ENCODE measurements around the gene ISL1. TPM values are rescaled to one million over a fixed set of nuclear protein-coding genes. Genes with fewer than 3 reads are reported as not detected.

ISL1 gene
- total RNA-seq, result not detected in 2 replicates

- Mint-ChIP-seq H3K27me3 (ENCODE audit: insufficient read depth) (peaks cover 90% of the 10 kb centered on the region), H3K9me3 (no peaks in the 10 kb centered on the region), H3K36me3 (ENCODE audit: low read depth) (no peaks in the 10 kb centered on the region), H3K4me3 (no peak within 1 kb of the TSS), H3K27ac (peak within 1 kb of the TSS; percentile 31), H3K4me1 (ENCODE audit: low read depth) (peaks cover 12% of the 10 kb centered on the region)
- no peak for DNase-seq (ENCODE audit: low spot score)
- intact Hi-C loops (cut with micrococcal nuclease), result loop anchor here (2.0 to 5.0 kb wide), 2 partner anchors 15 to 1274 kb away; no protein-coding TSS in a partner anchor
Measured at GRCh38 chr5:51383131-51384121, at the start of gene ISL1. ISL1 (plus strand) TSS chr5:51383448; CDS start chr5:51383672, 224 bp downstream.

DNA sequence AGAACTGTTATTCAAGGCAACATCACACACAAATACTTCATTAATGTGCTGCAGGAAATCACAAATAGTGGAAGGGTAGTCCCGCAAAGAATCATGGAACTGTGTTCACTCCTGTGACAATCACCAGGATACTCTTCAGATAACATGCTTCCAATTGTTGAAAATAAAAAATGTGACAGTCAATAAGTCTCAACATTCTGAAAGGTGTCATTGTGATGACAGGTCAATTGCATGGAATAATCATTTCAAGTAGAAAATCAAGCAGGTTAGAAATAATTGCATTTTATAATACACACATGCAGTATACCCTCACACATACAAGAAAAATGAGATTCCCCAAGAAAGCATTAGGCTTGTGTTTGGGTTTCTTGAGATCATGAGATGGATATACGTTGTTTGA lies 46.4 kb upstream of the ISL1 start:
- no peaks in the 10 kb centered on the region for H3K4me1 Mint-ChIP-seq (ENCODE audit: low read depth)
- intact Hi-C loops (cut with micrococcal nuclease), result no loop called here
- no peaks in the 10 kb centered on the region for H3K36me3 Mint-ChIP-seq (ENCODE audit: low read depth)
- no peak for DNase-seq (ENCODE audit: low spot score)
- H3K9me3 Mint-ChIP-seq, result no peaks in the 10 kb centered on the region
- H3K4me3 Mint-ChIP-seq, result no peak overlapping the region
- H3K27ac Mint-ChIP-seq, result no peak overlapping the region
- H3K27me3 Mint-ChIP-seq (ENCODE audit: insufficient read depth), result no peaks in the 10 kb centered on the region

- H3K9me3 Mint-ChIP-seq, result no peaks in the 10 kb centered on the region
- H3K27me3 Mint-ChIP-seq (ENCODE audit: insufficient read depth), result no peaks in the 10 kb centered on the region
- no peaks in the 10 kb centered on the region for H3K4me1 Mint-ChIP-seq (ENCODE audit: low read depth)
- H3K36me3 Mint-ChIP-seq (ENCODE audit: low read depth), result no peaks in the 10 kb centered on the region
- H3K4me3 Mint-ChIP-seq, result no peak overlapping the region
- intact Hi-C loops (cut with micrococcal nuclease), result no loop called here
- DNase-seq (ENCODE audit: low spot score), result no peak
- no peak overlapping the region for H3K27ac Mint-ChIP-seq
Measured at GRCh38 chr5:51345106-51345505, 38.1 kb upstream of the ISL1 start.

GRCh38 chr5:51347157-51347556 lies 36.1 kb upstream of the ISL1 start:
- Mint-ChIP-seq H3K9me3 (no peaks in the 10 kb centered on the region), H3K4me1 (ENCODE audit: low read depth) (no peaks in the 10 kb centered on the region), H3K27me3 (ENCODE audit: insufficient read depth) (no peaks in the 10 kb centered on the region), H3K36me3 (ENCODE audit: low read depth) (no peaks in the 10 kb centered on the region), H3K27ac (no peak overlapping the region), H3K4me3 (no peak overlapping the region)
- no peak for DNase-seq (ENCODE audit: low spot score)
- intact Hi-C loops (cut with micrococcal nuclease), result no loop called here

- H3K4me3 Mint-ChIP-seq, result no peak overlapping the region
- no peak for DNase-seq (ENCODE audit: low spot score)
- no peaks in the 10 kb centered on the region for H3K36me3 Mint-ChIP-seq (ENCODE audit: low read depth)
- H3K9me3 Mint-ChIP-seq, result no peaks in the 10 kb centered on the region
- H3K4me1 Mint-ChIP-seq (ENCODE audit: low read depth), result no peaks in the 10 kb centered on the region
- intact Hi-C loops (cut with micrococcal nuclease), result no loop called here
- H3K27ac Mint-ChIP-seq, result no peak overlapping the region
- H3K27me3 Mint-ChIP-seq (ENCODE audit: insufficient read depth), result no peaks in the 10 kb centered on the region
Measured at GRCh38 chr5:51347704-51348103, 35.5 kb upstream of the ISL1 start.

GRCh38 chr5:51371052-51371451 lies 12.2 kb upstream of the ISL1 start:
- Mint-ChIP-seq H3K4me3 (no peak overlapping the region), H3K4me1 (ENCODE audit: low read depth) (no peaks in the 10 kb centered on the region)

DNA sequence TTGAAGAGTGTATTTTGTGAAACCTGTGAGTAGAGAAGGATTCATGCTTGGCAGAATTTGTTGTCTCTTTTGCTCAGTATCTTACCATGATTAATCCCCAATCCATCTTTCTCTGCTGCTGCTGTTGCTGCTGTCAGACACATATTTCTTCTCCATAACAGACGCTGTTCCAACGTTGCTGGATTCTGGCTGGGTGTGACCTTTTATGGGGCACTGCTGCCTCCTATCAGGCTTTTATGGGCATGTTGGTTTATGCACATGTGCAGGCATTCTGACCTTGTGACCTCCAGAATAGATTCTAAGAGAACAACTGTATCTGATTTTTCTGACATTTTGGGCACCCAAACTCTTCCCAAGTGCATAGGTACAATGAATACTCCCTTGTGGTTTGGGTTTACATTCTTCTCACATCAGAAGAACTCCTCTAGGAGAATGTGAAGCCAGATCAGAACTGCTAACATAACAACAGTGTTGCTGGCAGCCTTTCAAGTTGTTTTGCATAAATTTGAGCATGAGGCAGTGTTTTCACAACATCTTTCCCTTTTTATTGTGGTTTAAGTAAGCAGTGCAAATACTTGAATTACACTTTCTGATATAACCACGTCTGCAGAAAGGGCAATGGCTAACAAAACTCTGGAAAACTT lies 9.2 kb upstream of the ISL1 start:
- intact Hi-C loops (cut with micrococcal nuclease), result no loop called here
- Mint-ChIP-seq H3K27ac (no peak overlapping the region), H3K4me1 (ENCODE audit: low read depth) (no peaks in the 10 kb centered on the region), H3K9me3 (no peaks in the 10 kb centered on the region), H3K36me3 (ENCODE audit: low read depth) (no peaks in the 10 kb centered on the region), H3K4me3 (no peak overlapping the region), H3K27me3 (ENCODE audit: insufficient read depth) (peaks cover 29% of the 10 kb centered on the region)
- DNase-seq (ENCODE audit: low spot score), result no peak

More at GRCh38 chr5:51371052-51371451, 12.2 kb upstream of the ISL1 start:
- no peaks in the 10 kb centered on the region for H3K9me3 Mint-ChIP-seq
- intact Hi-C loops (cut with micrococcal nuclease), result no loop called here
- H3K27me3 Mint-ChIP-seq (ENCODE audit: insufficient read depth), result peaks cover 3% of the 10 kb centered on the region
- no peak for DNase-seq (ENCODE audit: low spot score)
- no peak overlapping the region for H3K27ac Mint-ChIP-seq
- no peaks in the 10 kb centered on the region for H3K36me3 Mint-ChIP-seq (ENCODE audit: low read depth)

GRCh38 chr5:51375084-51375483 lies 8.2 kb upstream of the ISL1 start:
- Mint-ChIP-seq H3K27me3 (ENCODE audit: insufficient read depth) (peaks cover 40% of the 10 kb centered on the region), H3K4me1 (ENCODE audit: low read depth) (no peaks in the 10 kb centered on the region), H3K27ac (no peak overlapping the region), H3K4me3 (no peak overlapping the region), H3K9me3 (no peaks in the 10 kb centered on the region), H3K36me3 (ENCODE audit: low read depth) (no peaks in the 10 kb centered on the region)
- DNase-seq (ENCODE audit: low spot score), result no peak
- intact Hi-C loops (cut with micrococcal nuclease), result no loop called here

GRCh38 chr5:51376509-51376908 lies 6.7 kb upstream of the ISL1 start:
- no peak overlapping the region for H3K4me3 Mint-ChIP-seq
- H3K36me3 Mint-ChIP-seq (ENCODE audit: low read depth), result no peaks in the 10 kb centered on the region
- intact Hi-C loops (cut with micrococcal nuclease), result no loop called here
- H3K9me3 Mint-ChIP-seq, result no peaks in the 10 kb centered on the region
- H3K4me1 Mint-ChIP-seq (ENCODE audit: low read depth), result no peaks in the 10 kb centered on the region
- H3K27ac Mint-ChIP-seq, result no peak overlapping the region
- H3K27me3 Mint-ChIP-seq (ENCODE audit: insufficient read depth), result peaks cover 54% of the 10 kb centered on the region
- no peak for DNase-seq (ENCODE audit: low spot score)

GRCh38 chr5:51377151-51378060 lies 5.8 kb upstream of the ISL1 start:
- Mint-ChIP-seq H3K27ac (peak overlapping the region; percentile 11), H3K9me3 (no peaks in the 10 kb centered on the region), H3K27me3 (ENCODE audit: insufficient read depth) (peaks cover 62% of the 10 kb centered on the region), H3K36me3 (ENCODE audit: low read depth) (no peaks in the 10 kb centered on the region), H3K4me3 (no peak overlapping the region), H3K4me1 (ENCODE audit: low read depth) (no peaks in the 10 kb centered on the region)
- intact Hi-C loops (cut with micrococcal nuclease), result loop anchor here (2.0 kb wide), 1 partner anchor 413 kb away; no protein-coding TSS in a partner anchor
- DNase-seq (ENCODE audit: low spot score), result no peak

GRCh38 chr5:51378061-51378409 lies 5.2 kb upstream of the ISL1 start:
- Mint-ChIP-seq H3K27ac (peak overlapping the region; percentile 11), H3K4me1 (ENCODE audit: low read depth) (no peaks in the 10 kb centered on the region), H3K36me3 (ENCODE audit: low read depth) (no peaks in the 10 kb centered on the region), H3K27me3 (ENCODE audit: insufficient read depth) (peaks cover 65% of the 10 kb centered on the region), H3K9me3 (no peaks in the 10 kb centered on the region), H3K4me3 (no peak overlapping the region)
- DNase-seq (ENCODE audit: low spot score), result no peak
- intact Hi-C loops (cut with micrococcal nuclease), result loop anchor here (2.0 kb wide), 1 partner anchor 413 kb away; no protein-coding TSS in a partner anchor

DNA sequence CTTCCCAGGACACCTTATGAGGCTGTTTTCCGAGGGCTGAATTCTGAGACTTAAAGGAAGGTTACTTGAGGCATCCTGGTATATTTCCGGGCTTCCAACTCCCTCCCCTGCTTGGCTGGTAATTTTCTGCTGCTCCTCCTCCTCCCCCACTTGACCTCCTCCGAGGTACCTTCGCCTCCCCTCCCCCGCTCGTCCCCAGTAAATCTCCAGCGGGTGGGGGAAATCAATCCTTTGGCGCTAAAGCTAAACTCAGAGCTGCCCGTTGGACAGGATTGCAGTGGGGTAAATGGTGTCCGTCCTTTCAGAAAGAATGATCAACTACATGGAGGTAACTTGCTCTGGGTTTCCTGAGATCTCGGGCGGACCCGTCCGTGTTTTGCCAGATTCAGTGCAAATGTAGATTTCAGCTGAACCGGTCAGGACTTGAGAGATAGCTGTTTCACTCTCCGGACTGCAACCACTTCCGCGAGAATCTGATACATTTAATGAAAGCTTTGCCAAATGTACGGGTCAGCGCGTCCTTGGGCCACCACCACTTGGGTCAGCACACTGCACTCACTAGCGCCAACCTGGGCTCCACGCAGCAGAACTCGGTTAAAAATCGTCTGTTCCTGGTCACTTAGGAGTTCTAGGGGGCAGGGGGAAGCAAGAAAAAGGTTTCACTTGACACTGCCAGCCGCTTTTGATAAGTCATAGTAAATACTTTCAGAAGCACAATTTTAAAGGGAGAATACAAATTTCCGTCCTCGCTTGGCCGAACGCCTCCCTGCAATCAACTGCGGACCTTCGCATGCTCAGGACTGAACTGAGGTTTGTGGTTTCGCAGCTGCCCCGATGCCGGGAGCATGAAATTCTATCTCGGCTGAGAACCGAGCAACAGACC lies 4.6 kb upstream of the ISL1 start:
- peaks cover 72% of the 10 kb centered on the region for H3K27me3 Mint-ChIP-seq (ENCODE audit: insufficient read depth)
- intact Hi-C loops (cut with micrococcal nuclease), result loop anchor here (2.0 kb wide), 1 partner anchor 414 kb away; no protein-coding TSS in a partner anchor
- H3K36me3 Mint-ChIP-seq (ENCODE audit: low read depth), result no peaks in the 10 kb centered on the region
- H3K4me3 Mint-ChIP-seq, result no peak overlapping the region
- no peaks in the 10 kb centered on the region for H3K9me3 Mint-ChIP-seq
- no peak for DNase-seq (ENCODE audit: low spot score)
- H3K27ac Mint-ChIP-seq, result no peak overlapping the region
- H3K4me1 Mint-ChIP-seq (ENCODE audit: low read depth), result peaks cover 5% of the 10 kb centered on the region

Data from activated T-helper 1 cell treated with anti-CD3 and anti-CD28 coated beads, Interleukin-12 subunit alpha, Interleukin-12 subunit beta, Interleukin-2, Interleukin-4 antibody, amounts not matched to agents 30 ng/mL and 10 ng/mL and 1 ng/mL, durations not matched to agents 14 hours and 24 hours and 36 hours (primary cell).